NCI-H128 (cell line): ENCODE data around the gene KIAA0586.
"Not testable (repeated sequence)": the region's sequence is repeated elsewhere in the genome, so short reads cannot be mapped to it uniquely, and the experiment has no call there.

Experiments
- DNase-seq: peaks from one replicate; lab custom pipeline; 2025; ENCODE audit not compliant: unreplicated experiment; lab: John Stamatoyannopoulos, UW

The KIAA0586 gene

DNA sequence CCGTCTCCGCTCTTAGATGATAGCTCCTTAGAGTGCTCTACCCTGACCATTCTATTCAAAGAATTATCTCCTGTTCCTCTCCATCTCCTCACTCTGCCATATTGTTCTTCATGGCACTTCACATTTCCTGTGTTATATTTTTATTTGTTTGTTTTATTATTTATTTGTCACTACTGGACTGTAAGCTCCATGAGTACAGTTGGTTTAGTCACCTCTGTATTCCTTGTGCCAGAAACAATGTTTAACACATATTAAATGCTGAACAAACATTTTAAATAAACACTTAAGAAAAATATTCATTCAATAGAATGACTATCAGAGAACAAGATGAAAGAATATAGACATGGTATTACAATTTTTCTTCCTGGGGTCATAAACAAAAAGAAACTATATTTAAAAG is 35.6 kb downstream of the KIAA0586 start:
- DNase-seq = no peak

GRCh38 chr14:58464652-58465051 is 37.1 kb downstream of the KIAA0586 start:
- DNase-seq = no peak

DNA sequence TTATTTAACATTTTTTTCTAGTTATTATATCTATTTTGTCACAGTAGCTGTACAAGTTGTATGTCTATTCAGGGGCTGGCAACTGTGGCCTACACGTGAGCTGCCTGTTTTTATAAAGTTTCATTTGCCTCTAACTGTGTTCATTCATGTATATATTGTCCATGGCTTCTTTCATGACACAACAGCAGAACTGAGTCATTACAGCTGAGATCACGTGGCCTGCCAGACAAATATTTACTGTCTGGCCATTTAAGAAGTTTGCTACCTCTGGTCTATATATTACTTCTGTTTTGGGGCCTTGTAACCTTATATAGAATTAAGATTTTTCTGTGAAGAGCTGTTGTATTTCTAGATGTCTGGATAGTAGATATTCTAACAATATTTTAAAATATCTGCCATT is 37.9 kb downstream of the KIAA0586 start:
- DNase-seq = no peak

- no peak for DNase-seq
Observed at GRCh38 chr14:58466459-58466858, 38.9 kb downstream of the KIAA0586 start.

- DNase-seq = no peak
Observed at GRCh38 chr14:58467575-58467974, 40.1 kb downstream of the KIAA0586 start.

DNA sequence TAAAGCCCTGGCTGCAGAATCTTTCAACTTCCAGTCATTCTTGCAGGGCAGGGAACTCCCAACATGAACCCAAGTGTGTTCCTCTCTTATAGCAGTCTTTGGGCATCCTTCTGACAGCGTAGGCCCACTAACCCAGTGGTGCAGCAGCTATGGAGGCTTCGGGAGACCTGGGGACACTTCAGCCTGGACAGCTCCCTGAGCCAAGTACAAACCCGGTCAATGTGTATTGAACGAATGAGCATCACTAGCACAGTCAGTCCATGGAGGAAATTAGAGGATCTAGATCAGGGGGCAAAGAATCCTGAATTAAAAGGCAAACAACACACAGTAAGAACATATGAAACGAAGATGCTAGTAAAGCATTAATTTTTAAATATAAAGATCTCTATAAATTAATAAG is 41.8 kb downstream of the KIAA0586 start:
- no peak for DNase-seq

DNA sequence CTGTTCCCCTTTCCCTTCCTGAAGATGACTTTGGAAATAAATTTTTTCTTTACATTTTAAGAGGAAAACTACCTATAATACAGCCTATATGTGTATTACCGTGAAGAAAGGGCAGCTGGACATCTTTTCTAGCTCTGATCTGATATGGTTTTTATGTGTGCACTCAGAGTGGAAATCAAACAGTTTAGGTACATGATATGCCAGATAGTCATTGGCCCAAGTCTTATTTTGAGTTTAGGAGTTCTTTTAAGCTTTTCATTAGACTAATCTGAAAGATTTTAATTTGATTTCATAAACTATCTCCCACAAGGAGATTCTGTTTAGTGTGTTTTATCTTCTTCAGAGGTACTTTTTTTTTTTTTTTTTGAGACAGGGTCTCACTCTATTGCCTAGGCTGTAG is 48.8 kb downstream of the KIAA0586 start:
- DNase-seq = no peak

DNA sequence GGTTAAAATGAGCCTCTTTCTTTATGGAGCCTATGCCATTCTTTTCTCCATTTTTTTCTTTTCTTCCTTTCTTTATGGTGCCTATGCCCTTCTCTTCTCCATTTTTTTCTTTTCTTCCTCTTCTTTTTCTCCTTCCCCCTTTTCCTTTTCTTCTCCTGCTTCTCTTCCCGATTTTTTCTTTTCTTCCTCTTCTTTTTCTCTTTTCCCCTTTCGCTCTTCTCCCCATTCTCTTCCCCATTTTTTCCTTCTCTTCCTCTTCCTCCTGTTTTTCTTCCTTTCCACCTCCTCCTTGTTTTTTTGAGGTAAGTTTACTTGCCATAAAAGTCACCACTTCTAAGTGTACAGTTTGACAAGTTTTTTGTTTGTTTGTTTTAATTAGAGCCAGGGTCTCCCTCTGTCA is 50.1 kb downstream of the KIAA0586 start:
- DNase-seq = no peak

GRCh38 chr14:58478329-58478728 is 50.8 kb downstream of the KIAA0586 start:
- not testable (repeated sequence) for DNase-seq

GRCh38 chr14:58479975-58480374 is 52.5 kb downstream of the KIAA0586 start:
- DNase-seq = no peak

DNA sequence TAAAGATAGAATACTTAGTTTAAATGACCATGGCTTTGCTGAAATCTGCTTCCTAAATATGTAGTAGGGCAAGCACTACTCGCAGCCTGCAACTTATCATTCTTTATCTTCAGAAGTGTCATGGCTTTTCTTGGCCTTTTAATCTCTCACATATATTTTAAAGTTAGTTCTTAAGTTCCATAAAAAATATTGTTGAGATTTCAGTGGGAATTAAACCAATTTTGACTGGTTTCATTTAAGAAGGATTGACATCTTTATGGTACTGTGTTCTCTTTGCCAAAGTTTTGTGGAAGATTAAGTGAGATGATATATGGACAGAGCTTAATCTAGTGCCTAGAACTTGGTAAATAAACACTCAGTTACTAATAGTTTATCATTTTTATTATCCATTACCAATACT is 56.7 kb downstream of the KIAA0586 start:
- DNase-seq = no peak

DNA sequence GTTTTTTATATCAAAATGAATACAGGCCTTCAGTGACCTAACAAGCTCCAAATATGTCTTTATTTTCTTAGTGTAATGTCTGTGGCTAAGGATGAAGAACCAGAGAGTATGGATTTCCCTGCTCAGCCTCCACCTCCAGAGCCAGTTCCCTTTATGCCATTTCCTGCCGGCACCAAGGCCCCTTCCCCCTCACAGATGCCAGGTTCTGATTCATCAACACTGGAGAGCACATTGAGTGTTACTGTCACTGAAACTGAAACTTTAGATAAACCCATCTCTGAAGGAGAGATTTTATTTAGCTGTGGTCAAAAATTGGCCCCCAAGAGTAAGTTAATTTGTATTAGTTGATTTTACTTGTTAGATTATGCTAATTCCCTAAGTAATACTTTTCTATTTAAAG is 61.0 kb downstream of the KIAA0586 start:
- DNase-seq = no peak

GRCh38 chr14:58491593-58491992 is 64.1 kb downstream of the KIAA0586 start:
- no peak for DNase-seq

DNA sequence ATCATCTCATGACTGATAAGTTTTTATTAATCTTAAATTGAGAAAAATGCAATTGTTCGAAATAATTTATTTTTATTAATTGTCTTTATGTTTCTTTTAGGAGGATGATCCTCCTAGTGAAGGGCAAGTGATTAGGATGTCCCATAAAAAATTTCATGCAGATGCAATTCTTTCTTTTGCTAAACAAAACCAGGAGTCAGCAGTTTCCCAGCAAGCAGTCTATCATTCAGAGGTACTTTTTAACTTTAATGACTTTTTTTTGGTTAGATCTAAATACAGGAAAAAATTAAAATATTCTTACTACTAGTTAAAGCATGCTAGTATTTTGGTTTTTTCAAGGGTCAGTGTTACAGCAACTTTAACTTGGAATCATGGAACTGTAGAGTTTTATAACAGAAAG is 64.5 kb downstream of the KIAA0586 start:
- no peak for DNase-seq

GRCh38 chr14:58501214-58501816 is 73.8 kb downstream of the KIAA0586 start:
- peak; percentile 17 for DNase-seq

DNA sequence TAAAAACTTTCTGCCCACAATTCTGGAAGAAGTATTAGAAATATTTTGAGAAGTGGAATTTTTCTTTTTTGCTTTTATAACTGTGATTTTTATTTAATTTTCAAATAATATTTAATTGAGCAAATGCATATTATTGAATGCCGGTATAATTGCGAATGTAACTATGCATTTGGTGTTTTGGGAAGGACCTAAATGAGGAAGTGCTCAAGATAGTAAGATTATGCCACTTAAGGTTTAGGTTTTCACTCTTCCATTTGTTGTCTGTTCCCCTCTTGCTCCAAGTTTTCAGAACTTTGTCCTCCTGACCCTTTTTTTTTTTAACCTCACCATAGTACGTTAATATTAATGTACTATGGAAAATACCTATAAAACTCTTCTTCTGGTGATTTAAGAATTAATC is 85.8 kb downstream of the KIAA0586 start:
- no peak for DNase-seq

- no peak for DNase-seq
Observed at GRCh38 chr14:58517592-58517991, 90.1 kb downstream of the KIAA0586 start.

DNA sequence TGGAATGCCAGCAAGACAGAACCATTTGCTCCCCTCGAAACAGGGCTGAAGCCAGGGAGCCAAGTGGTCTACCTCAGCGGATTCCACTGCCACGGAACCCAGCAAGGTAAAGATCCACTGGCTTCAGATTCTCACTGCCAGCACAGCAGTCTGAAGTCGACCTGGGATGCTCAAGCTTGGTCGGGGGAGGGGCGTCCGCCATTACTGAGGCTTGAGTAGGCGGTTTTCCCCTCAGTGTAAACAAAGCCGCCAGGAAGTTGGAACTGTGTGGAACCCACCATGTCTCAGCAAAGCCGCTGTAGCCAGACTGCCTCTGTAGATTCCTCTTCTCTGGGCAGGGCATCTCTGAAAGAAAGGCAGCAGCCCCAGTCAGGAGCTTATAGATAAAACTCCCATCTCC is 98.2 kb downstream of the KIAA0586 start:
- not testable (repeated sequence) for DNase-seq

DNA sequence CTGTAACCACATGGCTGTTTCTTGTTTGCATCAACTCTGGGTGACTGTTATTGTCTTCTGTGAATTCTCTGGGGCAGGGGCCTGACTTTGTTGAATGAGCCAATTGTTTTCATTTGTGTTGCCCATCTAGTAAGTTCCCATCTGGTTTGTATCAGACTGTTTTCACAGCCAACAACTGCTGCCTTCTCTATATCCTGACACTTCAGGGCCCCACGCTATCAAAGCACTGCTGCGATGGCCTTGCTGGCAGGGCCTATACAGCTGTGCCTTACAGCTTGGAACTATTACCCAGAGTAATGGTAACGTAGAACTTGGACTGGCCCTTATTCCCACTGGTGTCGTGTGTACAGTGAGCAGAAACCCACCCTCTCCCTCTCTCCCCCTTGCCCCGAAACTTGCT is 105.9 kb downstream of the KIAA0586 start:
- no peak for DNase-seq

DNA sequence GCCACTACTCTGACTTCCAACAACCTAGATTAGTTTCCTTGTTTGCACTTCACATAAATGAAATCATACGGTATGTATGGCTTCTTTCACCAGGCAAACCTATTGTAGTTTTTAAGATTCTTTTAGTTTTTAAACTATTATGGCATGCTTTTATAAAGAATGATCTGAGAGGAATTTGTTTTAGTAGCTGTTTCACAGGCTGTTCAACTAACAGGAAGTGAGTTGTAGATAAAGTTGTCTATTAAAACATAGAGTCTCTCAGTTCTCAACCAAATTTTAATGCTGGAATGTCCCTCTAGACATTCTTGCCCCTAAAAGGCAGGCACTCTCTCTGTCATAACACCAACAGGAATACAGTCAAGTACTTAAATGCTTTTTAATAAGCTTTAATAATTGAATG is 107.5 kb downstream of the KIAA0586 start:
- no peak for DNase-seq

DNA sequence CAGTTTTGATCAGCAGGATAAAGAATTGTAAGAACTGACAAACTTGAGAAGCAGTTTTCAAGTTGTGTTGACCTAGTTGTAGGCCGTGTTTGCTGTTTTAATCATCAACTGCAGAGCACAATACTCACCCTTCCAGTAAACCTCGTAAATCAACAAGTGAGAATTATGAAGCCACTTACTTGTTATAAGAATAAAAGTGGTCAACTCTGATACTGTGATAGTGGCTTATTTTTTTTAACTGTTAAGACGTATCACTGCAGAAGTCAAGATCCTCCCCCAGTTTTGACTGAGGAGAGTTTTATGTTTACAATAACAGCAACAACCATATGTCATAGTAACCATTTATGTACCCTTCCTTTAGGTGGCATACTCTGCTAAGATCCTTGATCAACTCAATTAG is 109.5 kb downstream of the KIAA0586 start:
- no peak for DNase-seq

DNA sequence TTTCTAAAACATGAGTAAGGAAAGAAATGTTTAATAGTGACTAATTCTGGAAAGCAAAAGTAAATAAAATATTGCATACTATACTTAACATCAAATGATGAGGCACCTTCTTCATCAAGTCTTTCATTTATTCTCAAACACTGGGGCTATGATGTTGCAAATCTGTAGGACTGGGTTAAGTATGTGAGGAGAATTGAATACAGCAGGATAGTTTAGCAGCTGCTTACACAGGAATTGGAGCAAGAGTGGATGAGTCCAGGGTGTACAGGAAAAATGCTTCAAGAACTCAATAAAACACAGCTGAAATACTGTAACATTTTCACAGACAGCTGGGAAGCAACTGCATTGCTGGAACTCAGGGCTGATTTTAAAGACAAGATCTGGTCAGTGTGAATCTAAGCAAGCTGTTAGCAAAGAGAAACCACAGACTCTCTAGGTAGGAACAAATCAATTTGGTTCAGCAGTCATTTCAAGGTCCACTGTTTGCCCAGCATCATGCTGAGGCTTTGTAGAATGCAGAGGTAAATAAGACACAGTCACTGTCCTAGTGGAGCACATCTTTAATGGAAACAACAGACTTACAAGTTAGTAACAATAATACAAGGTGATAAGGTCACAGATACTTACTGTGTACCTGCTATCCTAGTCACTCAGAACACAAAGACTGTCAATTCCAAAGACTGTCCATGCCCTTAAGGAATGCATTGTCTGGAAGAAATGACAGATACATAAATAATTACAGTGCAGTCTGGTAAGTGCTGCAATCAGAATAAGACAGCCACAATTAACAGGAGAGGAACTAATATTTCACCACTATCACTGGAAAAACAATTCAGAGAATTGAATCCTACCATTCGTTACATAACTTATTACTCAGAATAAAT is 113.5 kb downstream of the KIAA0586 start:
- DNase-seq = no peak

DNA sequence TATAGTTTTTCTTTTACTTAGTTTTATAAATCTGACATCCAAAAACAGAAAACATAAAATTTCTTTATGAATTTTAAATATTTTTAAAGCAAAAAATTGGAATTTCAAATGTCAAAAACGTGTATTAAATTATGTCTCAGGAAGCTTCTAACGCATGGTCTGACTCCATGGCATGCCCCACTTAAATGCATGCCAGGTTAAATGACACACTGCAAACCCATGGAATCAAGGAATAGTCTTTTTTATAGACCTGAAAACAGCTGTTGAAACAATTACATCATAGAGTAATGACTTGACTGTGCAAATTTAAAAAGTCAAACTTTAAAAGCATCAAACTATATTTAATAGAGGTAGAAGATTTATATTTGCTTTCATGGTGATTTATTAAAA is 114.1 kb downstream of the KIAA0586 start:
- DNase-seq = no peak
